Measurements from ENCODE around the gene SLCO1C1. TPM values are rescaled to one million over a fixed set of nuclear protein-coding genes. Genes with fewer than 3 reads are reported as not detected.

Gene SLCO1C1
- total RNA-seq, 1 experiment from 2014 or later, result not detected

Other genes starting within 250 kb of the SLCO1C1 start
- not detected in 2 replicates for gene SLCO1B3, start 115.4 kb downstream of the SLCO1C1 start, total RNA-seq (2014; rRNA removed; shearing (Covaris generic); ENCODE audit: low replicate concordance)

Measured in Karpas-422 (cell line).